ENCODE measurements around the gene LAMA1.

- TF ChIP-seq, protein P1, sequence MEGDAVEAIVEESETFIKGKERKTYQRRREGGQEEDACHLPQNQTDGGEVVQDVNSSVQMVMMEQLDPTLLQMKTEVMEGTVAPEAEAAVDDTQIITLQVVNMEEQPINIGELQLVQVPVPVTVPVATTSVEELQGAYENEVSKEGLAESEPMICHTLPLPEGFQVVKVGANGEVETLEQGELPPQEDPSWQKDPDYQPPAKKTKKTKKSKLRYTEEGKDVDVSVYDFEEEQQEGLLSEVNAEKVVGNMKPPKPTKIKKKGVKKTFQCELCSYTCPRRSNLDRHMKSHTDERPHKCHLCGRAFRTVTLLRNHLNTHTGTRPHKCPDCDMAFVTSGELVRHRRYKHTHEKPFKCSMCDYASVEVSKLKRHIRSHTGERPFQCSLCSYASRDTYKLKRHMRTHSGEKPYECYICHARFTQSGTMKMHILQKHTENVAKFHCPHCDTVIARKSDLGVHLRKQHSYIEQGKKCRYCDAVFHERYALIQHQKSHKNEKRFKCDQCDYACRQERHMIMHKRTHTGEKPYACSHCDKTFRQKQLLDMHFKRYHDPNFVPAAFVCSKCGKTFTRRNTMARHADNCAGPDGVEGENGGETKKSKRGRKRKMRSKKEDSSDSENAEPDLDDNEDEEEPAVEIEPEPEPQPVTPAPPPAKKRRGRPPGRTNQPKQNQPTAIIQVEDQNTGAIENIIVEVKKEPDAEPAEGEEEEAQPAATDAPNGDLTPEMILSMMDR (conservative IDR thresholded peaks at IDR 0.05) = no peak
- no peak for TF ChIP-seq ZFX (IDR thresholded peaks at IDR 0.05)
Observed at GRCh38 chr18:7056026-7056425, 61.6 kb downstream of the LAMA1 start.
